Activated CD8-positive, alpha-beta T cell treated with anti-CD3 and anti-CD28 coated beads for 36 hours (primary cell): ENCODE measurements around the gene RNF19B. TPM values are rescaled to one million over a fixed set of nuclear protein-coding genes. Genes with fewer than 3 reads are reported as not detected.

Source experiments
- ATAC-seq: fragments of 200-7000 bp; cut with Tn5 transposase; one replicate; pipeline ENCODE4 v1.10.0; 2021; ENCODE audit warnings: mild to moderate bottlenecking, moderate library complexity
- CTCF ChIA-PET: fragments of 350-600 bp; sonication (Branson Sonifier 250); formaldehyde crosslinking; loops from one replicate; lab custom pipeline; 2021; ENCODE audit warnings: antibody characterized with exemption; lab: Charles Lee
- POLR2A ChIA-PET: fragments of 350-600 bp; sonication (Branson Sonifier 250); formaldehyde crosslinking; loops from one replicate; lab custom pipeline; 2021; ENCODE audit warnings: antibody characterized with exemption; lab: Charles Lee
- DNase-seq: peaks from one replicate; pipeline ENCODE4 v3.0.0-alpha.2; 2020
- H3K27ac Mint-ChIP-seq: one replicate; pipeline ENCODE4 v1.8.0; 2021; ENCODE audit warnings: mild to moderate bottlenecking, mixed read lengths
- H3K27me3 Mint-ChIP-seq: one replicate; pipeline ENCODE4 v1.8.0; 2021; ENCODE audit warnings: mixed read lengths
- H3K36me3 Mint-ChIP-seq: one replicate; pipeline ENCODE4 v1.8.0; 2021; ENCODE audit warnings: low read depth, mixed read lengths
- H3K4me1 Mint-ChIP-seq: one replicate; pipeline ENCODE4 v1.8.0; 2021; ENCODE audit warnings: low read depth, mixed read lengths
- H3K4me3 Mint-ChIP-seq: one replicate; pipeline ENCODE4 v1.8.0; 2021; ENCODE audit warnings: mild to moderate bottlenecking, moderate library complexity, mixed read lengths
- H3K9me3 Mint-ChIP-seq: one replicate; pipeline ENCODE4 v1.8.0; 2021; ENCODE audit warnings: mixed read lengths
- intact Hi-C: fragments of 100-400 bp; cut with micrococcal nuclease; formaldehyde crosslinking; loops from one replicate; pipeline ENCODE4 v1.10.0; 2022
- total RNA-seq, 2 experiments: library from RNA; stranded (reverse); gene quantifications; one replicate each; pipeline ENCODE4 v1.2.3, GENCODE V29; 2021
- TF ChIP-seq, protein P1 (sequence below): fragments of 200-600 bp; IDR thresholded peaks from one replicate; pipeline ENCODE4 v1.8.0; 2022; ENCODE audit warnings: antibody characterized with exemption, mild to moderate bottlenecking

The RNF19B gene
- total RNA-seq, 2 experiments from 2014 or later: 10.6 to 10.9 TPM

DNA sequence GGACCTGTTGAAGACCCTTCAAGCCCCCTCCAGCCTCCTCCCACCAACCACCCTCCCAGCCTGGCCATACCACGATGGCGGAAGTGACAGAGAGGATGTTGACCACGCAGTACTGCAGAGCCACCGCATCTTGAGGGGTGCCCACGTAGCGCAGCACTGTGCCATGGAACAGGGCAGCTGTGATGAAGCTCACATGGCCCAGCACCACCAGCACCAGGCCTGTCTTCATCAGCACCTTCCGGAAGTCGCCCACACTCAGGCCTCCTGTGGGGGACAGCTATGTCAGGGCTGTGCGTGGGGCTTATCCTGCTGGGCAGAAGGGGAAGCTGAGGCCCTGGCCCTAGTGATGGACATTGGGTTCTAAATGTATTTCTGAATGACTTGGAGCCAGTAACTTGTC is 66.6 kb downstream of the RNF19B start:
- no peak for DNase-seq
- ChIA-PET CTCF (interaction anchor here (1.0 to 3.1 kb wide), 3 partner anchors 48 to 156 kb away, joined by 3 to 7 read pairs (median 4); no protein-coding TSS in a partner anchor), POLR2A (no interaction called here)
- ATAC-seq: no peak
- H3K4me3 Mint-ChIP-seq: no peak overlapping the region
- TF ChIP-seq, protein P1, sequence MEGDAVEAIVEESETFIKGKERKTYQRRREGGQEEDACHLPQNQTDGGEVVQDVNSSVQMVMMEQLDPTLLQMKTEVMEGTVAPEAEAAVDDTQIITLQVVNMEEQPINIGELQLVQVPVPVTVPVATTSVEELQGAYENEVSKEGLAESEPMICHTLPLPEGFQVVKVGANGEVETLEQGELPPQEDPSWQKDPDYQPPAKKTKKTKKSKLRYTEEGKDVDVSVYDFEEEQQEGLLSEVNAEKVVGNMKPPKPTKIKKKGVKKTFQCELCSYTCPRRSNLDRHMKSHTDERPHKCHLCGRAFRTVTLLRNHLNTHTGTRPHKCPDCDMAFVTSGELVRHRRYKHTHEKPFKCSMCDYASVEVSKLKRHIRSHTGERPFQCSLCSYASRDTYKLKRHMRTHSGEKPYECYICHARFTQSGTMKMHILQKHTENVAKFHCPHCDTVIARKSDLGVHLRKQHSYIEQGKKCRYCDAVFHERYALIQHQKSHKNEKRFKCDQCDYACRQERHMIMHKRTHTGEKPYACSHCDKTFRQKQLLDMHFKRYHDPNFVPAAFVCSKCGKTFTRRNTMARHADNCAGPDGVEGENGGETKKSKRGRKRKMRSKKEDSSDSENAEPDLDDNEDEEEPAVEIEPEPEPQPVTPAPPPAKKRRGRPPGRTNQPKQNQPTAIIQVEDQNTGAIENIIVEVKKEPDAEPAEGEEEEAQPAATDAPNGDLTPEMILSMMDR: no peak
- peaks cover 55% of the 10 kb centered on the region for H3K27me3 Mint-ChIP-seq
- intact Hi-C loops: no loop called here
- peaks cover 7% of the 10 kb centered on the region for H3K4me1 Mint-ChIP-seq
- no peak overlapping the region for H3K27ac Mint-ChIP-seq
- no peaks in the 10 kb centered on the region for H3K36me3 Mint-ChIP-seq
- H3K9me3 Mint-ChIP-seq: no peaks in the 10 kb centered on the region

DNA sequence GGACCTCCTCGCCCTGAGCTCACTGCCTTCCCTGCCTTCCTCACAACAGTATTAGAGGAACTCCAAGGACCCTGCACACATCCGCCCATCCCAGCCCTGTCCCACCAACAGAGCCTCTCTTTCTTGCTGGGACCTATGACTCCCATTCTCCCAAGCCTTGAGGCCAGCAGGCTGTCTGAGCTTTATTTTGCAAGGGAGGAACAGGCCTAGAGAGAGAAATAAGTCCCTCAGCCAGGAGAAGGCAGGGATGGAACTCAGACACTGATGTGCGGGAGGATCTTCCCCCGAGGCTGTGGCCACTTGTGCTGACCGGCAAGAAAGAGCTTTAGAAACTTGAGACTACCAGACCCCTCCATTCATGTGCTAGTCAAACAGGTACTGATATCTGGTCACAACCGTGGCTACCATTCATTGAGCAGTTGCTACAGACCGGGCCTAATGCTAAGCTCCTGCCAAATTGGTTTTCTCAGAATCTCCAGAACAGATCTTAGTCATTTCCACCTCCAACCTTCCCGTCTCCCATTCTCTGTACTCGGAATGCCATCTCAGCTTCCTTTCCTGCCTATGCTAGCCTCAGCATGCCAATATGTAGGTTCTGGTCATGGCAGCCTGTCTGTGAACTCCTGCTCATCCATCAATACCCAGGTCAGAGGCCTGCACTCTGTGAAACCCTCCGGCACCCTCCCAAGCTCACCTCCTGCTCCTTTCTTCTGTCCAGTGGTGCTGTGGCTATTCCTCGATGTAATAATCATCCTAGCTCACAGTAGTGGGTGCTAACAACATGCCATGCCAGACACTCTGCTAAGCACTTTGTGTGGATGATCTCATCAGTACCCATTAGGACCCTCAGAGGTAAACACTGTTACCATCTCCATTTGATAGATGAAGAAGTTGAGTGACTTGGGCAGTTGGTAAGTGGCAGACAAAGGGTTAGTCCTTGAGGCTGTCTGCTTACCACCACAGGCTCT is 67.2 kb downstream of the RNF19B start:
- peaks cover 9% of the 10 kb centered on the region for H3K4me1 Mint-ChIP-seq
- H3K36me3 Mint-ChIP-seq: no peaks in the 10 kb centered on the region
- CTCF ChIA-PET: interaction anchor here (0.7 to 3.1 kb wide), 5 partner anchors 21 to 198 kb away, joined by 3 to 7 read pairs (median 5); no protein-coding TSS in a partner anchor
- TF ChIP-seq, protein P1: no peak
- H3K27ac Mint-ChIP-seq: no peak overlapping the region
- no peaks in the 10 kb centered on the region for H3K9me3 Mint-ChIP-seq
- POLR2A ChIA-PET: interaction anchor here (0.5 to 0.6 kb wide), 2 partner anchors 8 to 267 kb away, joined by 3 read pairs; no protein-coding TSS in a partner anchor
- ATAC-seq: no peak
- peaks cover 53% of the 10 kb centered on the region for H3K27me3 Mint-ChIP-seq
- intact Hi-C loops: no loop called here
- H3K4me3 Mint-ChIP-seq: no peak overlapping the region
- DNase-seq: no peak

DNA sequence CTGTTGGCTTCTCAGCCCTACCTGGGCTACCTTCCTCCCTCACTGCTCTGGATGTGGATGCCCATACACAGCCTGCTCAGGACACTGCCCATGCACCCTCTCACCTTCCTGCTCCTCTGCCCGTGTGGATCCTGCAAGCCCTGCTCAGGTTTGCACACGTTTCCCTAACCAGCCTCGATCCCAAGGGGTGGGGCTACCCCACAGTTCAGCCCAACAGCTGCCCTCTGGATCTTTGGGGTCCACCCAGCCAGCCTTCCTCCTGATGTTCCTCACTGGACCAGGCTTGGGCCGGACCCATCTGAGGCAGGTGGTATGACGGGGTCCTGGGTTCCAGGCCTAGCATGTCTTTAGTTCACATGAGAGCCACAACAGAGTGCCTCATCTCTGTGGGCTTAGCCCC is 68.2 kb downstream of the RNF19B start:
- intact Hi-C loops: no loop called here
- POLR2A ChIA-PET: interaction anchor here (0.6 kb wide), 2 partner anchors 266 to 834 kb away, joined by 3 read pairs; no protein-coding TSS in a partner anchor
- H3K27me3 Mint-ChIP-seq: peaks cover 54% of the 10 kb centered on the region

DNA sequence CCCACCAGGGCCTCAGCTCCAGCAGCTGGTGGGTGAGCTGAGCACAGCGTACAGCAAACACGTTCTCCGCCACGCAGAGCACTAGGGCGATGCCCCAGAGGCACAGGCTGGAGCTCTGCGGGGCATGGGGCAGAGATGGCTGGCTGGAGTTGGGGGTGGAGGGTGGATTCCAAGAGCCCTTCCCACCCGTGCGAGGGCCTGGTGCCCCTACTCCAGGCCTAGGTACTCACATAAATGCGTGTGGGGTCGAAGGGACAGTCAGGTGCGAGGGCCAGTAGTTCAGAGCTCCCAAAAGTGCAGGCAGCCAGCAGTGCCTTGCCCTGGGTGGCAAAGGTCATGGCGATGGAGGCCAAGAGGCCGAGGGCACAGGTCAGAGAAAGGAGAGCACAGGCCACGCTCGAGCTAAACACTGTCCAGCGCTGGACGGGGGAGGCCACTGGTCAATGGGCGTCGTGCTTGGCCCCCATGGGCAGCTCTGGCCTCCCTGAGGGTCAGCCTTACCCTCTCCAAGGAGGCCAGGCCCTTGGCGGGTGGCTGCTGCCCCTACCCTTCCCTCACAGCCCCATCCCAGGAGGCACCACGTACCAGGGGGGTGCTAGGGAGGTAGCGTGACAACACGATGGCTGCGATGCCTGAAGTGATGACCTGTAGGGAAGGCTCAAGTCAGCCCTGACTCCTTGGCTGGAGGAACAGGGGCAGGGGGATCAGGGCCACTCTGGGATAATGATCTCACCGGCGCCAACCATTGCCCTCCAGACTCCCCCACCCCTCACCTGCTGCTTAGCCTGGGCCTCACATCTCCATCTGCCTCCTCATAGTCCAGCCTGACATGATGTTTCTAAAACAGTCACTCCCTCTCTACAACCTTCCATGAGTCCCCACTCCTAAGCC is 69.0 kb downstream of the RNF19B start:
- ATAC-seq (no peak), DNase-seq (no peak)
- Mint-ChIP-seq H3K36me3 (no peaks in the 10 kb centered on the region), H3K9me3 (no peaks in the 10 kb centered on the region), H3K4me3 (no peak overlapping the region), H3K4me1 (peaks cover 6% of the 10 kb centered on the region), H3K27me3 (peaks cover 58% of the 10 kb centered on the region), H3K27ac (no peak overlapping the region)
- ChIA-PET CTCF (interaction anchor here (0.8 to 1.4 kb wide), 3 partner anchors 13 to 192 kb away, joined by 3 read pairs; no protein-coding TSS in a partner anchor), POLR2A (no interaction called here)
- TF ChIP-seq, protein P1: no peak
- intact Hi-C loops: no loop called here

More for the DNA sequence above, 68.2 kb downstream of the RNF19B start:
- DNase-seq (no peak), ATAC-seq (no peak)
- Mint-ChIP-seq H3K4me3 (no peak overlapping the region), H3K9me3 (no peaks in the 10 kb centered on the region), H3K4me1 (peaks cover 9% of the 10 kb centered on the region), H3K27ac (no peak overlapping the region), H3K36me3 (no peaks in the 10 kb centered on the region)
- TF ChIP-seq, protein P1: no peak
- CTCF ChIA-PET: interaction anchor here (1.5 kb wide), 1 partner anchor 23 kb away, joined by 5 read pairs; no protein-coding TSS in a partner anchor
